ENCODE data around the gene SETDB2. TPM values are rescaled to one million over a fixed set of nuclear protein-coding genes. Genes with fewer than 3 reads are reported as not detected.

The SETDB2 gene
- total RNA-seq, 1 experiment from 2014 or later, result 5.9 TPM

DNA sequence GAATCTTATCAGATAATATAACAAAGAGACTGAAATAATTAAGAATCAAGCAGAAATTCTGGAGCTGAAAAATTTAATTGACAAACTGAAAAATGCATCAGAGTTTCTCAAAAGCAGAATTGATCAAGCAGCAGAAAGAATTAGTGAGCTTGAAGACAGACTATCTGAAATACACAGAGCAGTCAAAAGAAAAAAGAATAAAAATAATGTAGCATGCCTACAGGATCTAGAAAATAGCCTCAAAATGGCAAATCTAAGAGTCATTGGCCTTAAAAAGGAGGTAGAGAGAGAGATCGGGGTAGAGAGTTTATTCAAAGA, 39.4 kb upstream of the SETDB2 start (continued):
- TF ChIP-seq, protein P1, sequence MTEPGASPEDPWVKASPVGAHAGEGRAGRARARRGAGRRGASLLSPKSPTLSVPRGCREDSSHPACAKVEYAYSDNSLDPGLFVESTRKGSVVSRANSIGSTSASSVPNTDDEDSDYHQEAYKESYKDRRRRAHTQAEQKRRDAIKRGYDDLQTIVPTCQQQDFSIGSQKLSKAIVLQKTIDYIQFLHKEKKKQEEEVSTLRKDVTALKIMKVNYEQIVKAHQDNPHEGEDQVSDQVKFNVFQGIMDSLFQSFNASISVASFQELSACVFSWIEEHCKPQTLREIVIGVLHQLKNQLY (CRISPR knock-in tag; IDR thresholded peaks at IDR 0.05), result no peak

DNA sequence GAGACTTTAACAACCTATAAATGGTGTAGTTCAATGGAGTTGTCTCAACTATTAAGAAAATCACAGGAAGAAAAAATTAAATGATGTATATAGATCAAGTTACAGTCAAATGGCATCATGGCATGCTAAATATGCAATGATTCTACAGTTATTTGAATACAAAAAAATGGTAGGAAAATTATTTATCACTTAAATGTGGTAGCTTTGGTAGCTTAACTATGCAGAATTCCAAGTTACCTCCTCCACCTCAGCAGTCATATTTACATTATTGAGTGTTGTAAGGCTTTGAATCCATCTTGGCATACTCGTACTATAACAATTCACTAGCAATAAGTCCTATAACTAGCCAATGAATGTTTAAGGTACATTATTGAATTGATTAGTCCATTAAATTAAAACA, 37.0 kb upstream of the SETDB2 start:
- H3K27ac Mint-ChIP-seq, result no peak overlapping the region
- H3K9me3 Mint-ChIP-seq, result no peaks in the 10 kb centered on the region
- ChIA-PET POLR2A (no interaction called here), CTCF (interaction anchor here (0.5 kb wide), 1 partner anchor 90 kb away, joined by 3 read pairs; no protein-coding TSS in a partner anchor)
- H3K27me3 Mint-ChIP-seq (ENCODE audit: low read depth), result peaks cover 59% of the 10 kb centered on the region
- TF ChIP-seq, protein P2, sequence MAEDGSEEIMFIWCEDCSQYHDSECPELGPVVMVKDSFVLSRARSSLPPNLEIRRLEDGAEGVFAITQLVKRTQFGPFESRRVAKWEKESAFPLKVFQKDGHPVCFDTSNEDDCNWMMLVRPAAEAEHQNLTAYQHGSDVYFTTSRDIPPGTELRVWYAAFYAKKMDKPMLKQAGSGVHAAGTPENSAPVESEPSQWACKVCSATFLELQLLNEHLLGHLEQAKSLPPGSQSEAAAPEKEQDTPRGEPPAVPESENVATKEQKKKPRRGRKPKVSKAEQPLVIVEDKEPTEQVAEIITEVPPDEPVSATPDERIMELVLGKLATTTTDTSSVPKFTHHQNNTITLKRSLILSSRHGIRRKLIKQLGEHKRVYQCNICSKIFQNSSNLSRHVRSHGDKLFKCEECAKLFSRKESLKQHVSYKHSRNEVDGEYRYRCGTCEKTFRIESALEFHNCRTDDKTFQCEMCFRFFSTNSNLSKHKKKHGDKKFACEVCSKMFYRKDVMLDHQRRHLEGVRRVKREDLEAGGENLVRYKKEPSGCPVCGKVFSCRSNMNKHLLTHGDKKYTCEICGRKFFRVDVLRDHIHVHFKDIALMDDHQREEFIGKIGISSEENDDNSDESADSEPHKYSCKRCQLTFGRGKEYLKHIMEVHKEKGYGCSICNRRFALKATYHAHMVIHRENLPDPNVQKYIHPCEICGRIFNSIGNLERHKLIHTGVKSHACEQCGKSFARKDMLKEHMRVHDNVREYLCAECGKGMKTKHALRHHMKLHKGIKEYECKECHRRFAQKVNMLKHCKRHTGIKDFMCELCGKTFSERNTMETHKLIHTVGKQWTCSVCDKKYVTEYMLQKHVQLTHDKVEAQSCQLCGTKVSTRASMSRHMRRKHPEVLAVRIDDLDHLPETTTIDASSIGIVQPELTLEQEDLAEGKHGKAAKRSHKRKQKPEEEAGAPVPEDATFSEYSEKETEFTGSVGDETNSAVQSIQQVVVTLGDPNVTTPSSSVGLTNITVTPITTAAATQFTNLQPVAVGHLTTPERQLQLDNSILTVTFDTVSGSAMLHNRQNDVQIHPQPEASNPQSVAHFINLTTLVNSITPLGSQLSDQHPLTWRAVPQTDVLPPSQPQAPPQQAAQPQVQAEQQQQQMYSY (CRISPR knock-in tag; IDR thresholded peaks at IDR 0.05), result no peak
- TF ChIP-seq PRRX2 (CRISPR knock-in tag; IDR thresholded peaks at IDR 0.05) (no peak), ETV6 (CRISPR knock-in tag; IDR thresholded peaks at IDR 0.05) (no peak)
- H3K4me1 Mint-ChIP-seq, result no peaks in the 10 kb centered on the region
- no peak overlapping the region for H3K4me3 Mint-ChIP-seq
- ATAC-seq (no peak), DNase-seq (ENCODE audit: low spot score) (no peak)
- no peaks in the 10 kb centered on the region for H3K36me3 Mint-ChIP-seq

DNA sequence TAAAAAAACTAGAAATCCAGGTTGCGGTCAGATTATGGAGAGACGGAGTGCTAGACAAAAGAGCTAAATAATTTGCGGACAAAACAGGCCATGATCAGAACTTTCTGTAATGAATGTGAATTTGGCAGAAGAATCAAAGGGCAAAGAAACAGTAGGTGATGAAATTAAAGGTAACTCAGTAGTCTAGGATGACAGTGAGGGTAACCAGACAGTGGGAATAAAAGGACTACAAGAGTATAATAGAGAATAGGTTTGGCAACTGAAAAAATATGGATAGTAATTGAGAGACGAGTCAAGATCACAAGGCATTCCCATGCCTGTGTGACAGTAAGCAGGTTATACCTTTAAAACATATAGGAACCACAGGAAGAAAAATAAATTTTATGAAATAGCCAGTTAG, 36.1 kb upstream of the SETDB2 start:
- H3K27ac Mint-ChIP-seq, result no peak overlapping the region
- no peaks in the 10 kb centered on the region for H3K9me3 Mint-ChIP-seq
- H3K36me3 Mint-ChIP-seq, result no peaks in the 10 kb centered on the region
- H3K27me3 Mint-ChIP-seq (ENCODE audit: low read depth), result peaks cover 67% of the 10 kb centered on the region
- DNase-seq (ENCODE audit: low spot score), result no peak
- ChIA-PET POLR2A (no interaction called here), CTCF (no interaction called here)
- TF ChIP-seq ZNF423 (CRISPR knock-in tag; IDR thresholded peaks at IDR 0.05) (no peak), ZNF232 (CRISPR knock-in tag; IDR thresholded peaks at IDR 0.05) (no peak)
- TF ChIP-seq, protein P3, sequence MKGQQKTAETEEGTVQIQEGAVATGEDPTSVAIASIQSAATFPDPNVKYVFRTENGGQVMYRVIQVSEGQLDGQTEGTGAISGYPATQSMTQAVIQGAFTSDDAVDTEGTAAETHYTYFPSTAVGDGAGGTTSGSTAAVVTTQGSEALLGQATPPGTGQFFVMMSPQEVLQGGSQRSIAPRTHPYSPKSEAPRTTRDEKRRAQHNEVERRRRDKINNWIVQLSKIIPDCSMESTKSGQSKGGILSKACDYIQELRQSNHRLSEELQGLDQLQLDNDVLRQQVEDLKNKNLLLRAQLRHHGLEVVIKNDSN (CRISPR knock-in tag; IDR thresholded peaks at IDR 0.05), result no peak
- ATAC-seq, result no peak
- H3K4me1 Mint-ChIP-seq, result peaks cover 6% of the 10 kb centered on the region
- no peak overlapping the region for H3K4me3 Mint-ChIP-seq

DNA sequence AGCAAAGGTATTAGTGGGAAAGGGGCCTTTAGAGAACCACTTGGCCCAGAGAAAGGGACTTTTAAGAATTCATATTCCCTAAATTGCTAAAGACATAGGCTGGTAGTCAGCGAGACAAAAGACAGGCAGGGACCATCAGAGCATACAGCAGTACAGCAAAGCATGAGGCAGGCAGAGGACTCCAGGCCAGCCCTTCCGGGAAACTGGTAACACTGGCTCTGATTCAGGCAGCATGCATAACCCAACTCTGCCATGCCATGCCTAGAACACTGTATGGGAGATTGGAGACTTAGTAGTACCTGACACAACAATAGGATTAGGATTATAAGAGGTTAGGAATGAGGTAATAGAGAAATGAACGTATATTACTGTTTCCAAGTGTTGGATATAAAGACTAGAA, 35.1 kb upstream of the SETDB2 start:
- H3K36me3 Mint-ChIP-seq, result no peaks in the 10 kb centered on the region
- H3K4me1 Mint-ChIP-seq, result peaks cover 17% of the 10 kb centered on the region
- H3K4me3 Mint-ChIP-seq, result no peak overlapping the region
- DNase-seq (ENCODE audit: low spot score) (no peak), ATAC-seq (no peak)
- TF ChIP-seq ZNF416 (CRISPR knock-in tag; IDR thresholded peaks at IDR 0.05), result no peak
- TF ChIP-seq, protein P4, sequence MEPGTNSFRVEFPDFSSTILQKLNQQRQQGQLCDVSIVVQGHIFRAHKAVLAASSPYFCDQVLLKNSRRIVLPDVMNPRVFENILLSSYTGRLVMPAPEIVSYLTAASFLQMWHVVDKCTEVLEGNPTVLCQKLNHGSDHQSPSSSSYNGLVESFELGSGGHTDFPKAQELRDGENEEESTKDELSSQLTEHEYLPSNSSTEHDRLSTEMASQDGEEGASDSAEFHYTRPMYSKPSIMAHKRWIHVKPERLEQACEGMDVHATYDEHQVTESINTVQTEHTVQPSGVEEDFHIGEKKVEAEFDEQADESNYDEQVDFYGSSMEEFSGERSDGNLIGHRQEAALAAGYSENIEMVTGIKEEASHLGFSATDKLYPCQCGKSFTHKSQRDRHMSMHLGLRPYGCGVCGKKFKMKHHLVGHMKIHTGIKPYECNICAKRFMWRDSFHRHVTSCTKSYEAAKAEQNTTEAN (CRISPR knock-in tag; IDR thresholded peaks at IDR 0.05), result no peak
- TF ChIP-seq GABPB1 (CRISPR knock-in tag; IDR thresholded peaks at IDR 0.05), result no peak
- TF ChIP-seq, protein P5, sequence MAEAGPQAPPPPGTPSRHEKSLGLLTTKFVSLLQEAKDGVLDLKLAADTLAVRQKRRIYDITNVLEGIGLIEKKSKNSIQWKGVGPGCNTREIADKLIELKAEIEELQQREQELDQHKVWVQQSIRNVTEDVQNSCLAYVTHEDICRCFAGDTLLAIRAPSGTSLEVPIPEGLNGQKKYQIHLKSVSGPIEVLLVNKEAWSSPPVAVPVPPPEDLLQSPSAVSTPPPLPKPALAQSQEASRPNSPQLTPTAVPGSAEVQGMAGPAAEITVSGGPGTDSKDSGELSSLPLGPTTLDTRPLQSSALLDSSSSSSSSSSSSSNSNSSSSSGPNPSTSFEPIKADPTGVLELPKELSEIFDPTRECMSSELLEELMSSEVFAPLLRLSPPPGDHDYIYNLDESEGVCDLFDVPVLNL (CRISPR knock-in tag; IDR thresholded peaks at IDR 0.05; ENCODE audit: borderline replicate concordance, low read depth), result no peak
- no peak for TF ChIP-seq ESRRA (CRISPR knock-in tag; IDR thresholded peaks at IDR 0.05; ENCODE audit: borderline replicate concordance)
- TF ChIP-seq, protein P6, sequence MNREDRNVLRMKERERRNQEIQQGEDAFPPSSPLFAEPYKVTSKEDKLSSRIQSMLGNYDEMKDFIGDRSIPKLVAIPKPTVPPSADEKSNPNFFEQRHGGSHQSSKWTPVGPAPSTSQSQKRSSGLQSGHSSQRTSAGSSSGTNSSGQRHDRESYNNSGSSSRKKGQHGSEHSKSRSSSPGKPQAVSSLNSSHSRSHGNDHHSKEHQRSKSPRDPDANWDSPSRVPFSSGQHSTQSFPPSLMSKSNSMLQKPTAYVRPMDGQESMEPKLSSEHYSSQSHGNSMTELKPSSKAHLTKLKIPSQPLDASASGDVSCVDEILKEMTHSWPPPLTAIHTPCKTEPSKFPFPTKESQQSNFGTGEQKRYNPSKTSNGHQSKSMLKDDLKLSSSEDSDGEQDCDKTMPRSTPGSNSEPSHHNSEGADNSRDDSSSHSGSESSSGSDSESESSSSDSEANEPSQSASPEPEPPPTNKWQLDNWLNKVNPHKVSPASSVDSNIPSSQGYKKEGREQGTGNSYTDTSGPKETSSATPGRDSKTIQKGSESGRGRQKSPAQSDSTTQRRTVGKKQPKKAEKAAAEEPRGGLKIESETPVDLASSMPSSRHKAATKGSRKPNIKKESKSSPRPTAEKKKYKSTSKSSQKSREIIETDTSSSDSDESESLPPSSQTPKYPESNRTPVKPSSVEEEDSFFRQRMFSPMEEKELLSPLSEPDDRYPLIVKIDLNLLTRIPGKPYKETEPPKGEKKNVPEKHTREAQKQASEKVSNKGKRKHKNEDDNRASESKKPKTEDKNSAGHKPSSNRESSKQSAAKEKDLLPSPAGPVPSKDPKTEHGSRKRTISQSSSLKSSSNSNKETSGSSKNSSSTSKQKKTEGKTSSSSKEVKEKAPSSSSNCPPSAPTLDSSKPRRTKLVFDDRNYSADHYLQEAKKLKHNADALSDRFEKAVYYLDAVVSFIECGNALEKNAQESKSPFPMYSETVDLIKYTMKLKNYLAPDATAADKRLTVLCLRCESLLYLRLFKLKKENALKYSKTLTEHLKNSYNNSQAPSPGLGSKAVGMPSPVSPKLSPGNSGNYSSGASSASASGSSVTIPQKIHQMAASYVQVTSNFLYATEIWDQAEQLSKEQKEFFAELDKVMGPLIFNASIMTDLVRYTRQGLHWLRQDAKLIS (CRISPR knock-in tag; IDR thresholded peaks at IDR 0.05; ENCODE audit: borderline replicate concordance), result no peak
- no peak for TF ChIP-seq TCF7 (CRISPR knock-in tag; IDR thresholded peaks at IDR 0.05; ENCODE audit: low read depth)
- TF ChIP-seq, protein P7, sequence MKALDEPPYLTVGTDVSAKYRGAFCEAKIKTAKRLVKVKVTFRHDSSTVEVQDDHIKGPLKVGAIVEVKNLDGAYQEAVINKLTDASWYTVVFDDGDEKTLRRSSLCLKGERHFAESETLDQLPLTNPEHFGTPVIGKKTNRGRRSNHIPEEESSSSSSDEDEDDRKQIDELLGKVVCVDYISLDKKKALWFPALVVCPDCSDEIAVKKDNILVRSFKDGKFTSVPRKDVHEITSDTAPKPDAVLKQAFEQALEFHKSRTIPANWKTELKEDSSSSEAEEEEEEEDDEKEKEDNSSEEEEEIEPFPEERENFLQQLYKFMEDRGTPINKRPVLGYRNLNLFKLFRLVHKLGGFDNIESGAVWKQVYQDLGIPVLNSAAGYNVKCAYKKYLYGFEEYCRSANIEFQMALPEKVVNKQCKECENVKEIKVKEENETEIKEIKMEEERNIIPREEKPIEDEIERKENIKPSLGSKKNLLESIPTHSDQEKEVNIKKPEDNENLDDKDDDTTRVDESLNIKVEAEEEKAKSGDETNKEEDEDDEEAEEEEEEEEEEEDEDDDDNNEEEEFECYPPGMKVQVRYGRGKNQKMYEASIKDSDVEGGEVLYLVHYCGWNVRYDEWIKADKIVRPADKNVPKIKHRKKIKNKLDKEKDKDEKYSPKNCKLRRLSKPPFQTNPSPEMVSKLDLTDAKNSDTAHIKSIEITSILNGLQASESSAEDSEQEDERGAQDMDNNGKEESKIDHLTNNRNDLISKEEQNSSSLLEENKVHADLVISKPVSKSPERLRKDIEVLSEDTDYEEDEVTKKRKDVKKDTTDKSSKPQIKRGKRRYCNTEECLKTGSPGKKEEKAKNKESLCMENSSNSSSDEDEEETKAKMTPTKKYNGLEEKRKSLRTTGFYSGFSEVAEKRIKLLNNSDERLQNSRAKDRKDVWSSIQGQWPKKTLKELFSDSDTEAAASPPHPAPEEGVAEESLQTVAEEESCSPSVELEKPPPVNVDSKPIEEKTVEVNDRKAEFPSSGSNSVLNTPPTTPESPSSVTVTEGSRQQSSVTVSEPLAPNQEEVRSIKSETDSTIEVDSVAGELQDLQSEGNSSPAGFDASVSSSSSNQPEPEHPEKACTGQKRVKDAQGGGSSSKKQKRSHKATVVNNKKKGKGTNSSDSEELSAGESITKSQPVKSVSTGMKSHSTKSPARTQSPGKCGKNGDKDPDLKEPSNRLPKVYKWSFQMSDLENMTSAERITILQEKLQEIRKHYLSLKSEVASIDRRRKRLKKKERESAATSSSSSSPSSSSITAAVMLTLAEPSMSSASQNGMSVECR (CRISPR knock-in tag; IDR thresholded peaks at IDR 0.05; ENCODE audit: borderline replicate concordance), result no peak
- peaks cover 78% of the 10 kb centered on the region for H3K27me3 Mint-ChIP-seq (ENCODE audit: low read depth)
- H3K27ac Mint-ChIP-seq, result no peak overlapping the region
- no peaks in the 10 kb centered on the region for H3K9me3 Mint-ChIP-seq
- ChIA-PET POLR2A (no interaction called here), CTCF (no interaction called here)
